Activated naive CD4-positive, alpha-beta T cell (primary cell): ENCODE data around the gene ARSG.
"Not testable (repeated sequence)": the region's sequence is repeated elsewhere in the genome, so short reads cannot be mapped to it uniquely, and the experiment has no call there.

Experiments
- DNase-seq, 4 experiments: peaks; one replicate each; lab custom pipeline; 2025; lab: John Stamatoyannopoulos, UW

ARSG gene

DNA sequence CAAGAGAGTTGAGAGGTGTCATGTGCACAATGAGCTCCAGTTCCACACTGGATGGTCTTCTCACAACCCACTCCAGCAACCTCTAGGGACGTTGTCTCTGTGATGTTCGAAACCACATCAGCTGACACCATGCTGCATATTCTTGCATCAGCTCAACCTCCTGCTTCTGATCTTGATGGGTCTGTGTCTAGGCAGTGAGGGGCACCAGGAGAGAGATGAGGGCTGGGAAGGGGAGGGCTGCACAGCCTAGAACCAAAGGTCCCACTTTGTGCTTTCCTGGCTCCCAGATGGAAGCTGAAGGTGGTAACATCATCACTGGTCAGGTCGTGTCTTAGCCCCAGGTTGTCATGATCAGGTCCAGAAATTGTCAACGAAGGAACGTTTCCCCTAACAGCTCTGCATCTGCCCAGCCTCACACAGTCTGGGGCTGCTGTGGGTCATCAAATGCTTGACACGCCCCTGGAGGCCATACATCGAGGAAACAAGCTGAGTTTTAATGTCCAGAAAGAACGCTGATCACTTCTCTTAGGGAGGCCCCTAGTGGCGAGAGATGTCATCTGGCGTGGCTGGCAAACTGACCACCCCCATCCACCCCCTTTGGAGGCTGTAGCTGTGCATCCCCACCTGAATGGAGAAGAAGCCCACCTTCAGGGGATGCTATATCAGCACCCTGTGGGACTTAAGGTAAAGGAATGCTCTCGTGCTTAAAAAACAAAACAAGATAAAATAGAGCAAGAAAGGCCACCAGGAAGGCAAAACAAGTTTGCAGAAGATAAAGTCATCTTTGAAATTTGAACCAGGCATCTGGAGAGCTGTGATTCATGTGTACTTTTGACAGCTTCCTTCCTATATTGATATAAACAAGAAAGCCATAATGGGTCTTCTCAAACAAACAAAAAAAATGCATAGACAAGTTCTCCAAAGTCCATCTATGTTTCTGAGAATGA lies 107.7 kb downstream of the ARSG start:
- no peak for DNase-seq

DNA sequence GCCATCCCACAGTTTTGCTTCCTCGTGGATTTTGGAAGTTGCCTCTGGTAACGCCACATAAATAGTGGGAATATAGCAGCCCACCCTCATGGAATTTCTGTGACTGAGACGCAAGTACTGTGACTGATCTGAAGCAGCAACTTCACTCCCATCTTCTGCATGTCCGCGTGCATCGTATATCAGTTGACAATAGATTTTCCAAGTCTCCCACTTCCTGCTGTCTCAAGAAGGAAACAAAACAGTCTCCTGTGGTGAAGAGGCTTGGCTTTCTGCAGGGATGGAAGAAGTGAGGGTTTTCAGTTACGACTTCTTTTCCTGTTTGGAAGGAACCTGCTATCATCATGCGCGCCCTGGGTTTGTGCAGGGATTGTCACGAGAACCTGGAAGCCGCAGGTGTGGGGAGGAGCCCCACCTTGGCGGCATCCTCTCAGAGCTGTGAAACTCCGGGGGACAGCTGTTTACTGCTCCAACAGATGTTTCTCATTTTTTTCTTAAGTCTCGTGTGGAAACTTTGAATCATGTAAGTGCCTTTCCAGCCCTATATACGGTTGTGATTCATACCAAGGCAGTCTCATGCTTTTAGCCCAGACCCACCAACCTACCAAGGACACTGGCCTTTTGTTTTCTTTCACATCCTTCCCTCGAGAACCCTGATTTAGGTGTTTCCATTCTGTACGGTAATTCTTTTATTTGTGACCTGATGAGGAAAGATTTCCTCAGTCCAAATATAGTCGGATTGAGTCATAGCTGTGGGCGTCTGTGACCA lies 108.5 kb downstream of the ARSG start:
- no peak for DNase-seq

DNA sequence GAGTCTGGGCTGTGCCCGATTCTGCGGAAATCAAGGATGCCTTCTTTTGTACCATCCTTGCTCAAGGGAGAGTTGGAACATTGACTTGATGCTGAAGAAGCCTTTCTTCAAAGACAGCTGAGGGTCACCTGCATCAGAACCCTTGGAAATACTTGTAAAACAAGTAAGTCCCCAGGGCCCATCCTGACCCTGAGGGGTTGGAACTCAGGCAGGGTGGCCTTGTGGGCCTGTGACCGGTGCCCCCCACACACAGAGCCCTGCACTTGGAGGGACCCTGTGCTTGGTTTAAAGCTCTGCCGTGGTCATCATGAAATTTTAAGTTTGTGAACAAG lies 109.1 kb downstream of the ARSG start:
- DNase-seq = no peak

DNA sequence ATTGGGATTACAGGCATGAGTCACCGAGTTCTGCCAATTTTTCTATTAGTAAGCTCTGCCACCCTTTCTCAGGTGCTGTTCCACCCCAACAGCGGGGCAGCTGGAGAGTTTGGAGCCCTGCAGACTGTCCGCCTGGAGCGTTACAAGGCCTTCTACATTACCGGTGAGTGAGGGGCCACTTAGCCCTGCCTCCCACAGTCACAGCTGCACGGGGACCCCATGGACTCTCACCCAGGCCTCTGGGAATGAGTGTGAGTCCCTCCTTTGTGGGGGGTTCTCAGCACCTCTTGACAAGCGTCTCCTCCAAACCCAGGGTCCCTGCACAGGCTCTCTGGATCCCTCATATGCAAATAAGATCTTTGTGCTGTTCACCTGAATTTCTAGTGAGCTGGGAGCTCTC lies 110.0 kb downstream of the ARSG start:
- DNase-seq = no peak

DNA sequence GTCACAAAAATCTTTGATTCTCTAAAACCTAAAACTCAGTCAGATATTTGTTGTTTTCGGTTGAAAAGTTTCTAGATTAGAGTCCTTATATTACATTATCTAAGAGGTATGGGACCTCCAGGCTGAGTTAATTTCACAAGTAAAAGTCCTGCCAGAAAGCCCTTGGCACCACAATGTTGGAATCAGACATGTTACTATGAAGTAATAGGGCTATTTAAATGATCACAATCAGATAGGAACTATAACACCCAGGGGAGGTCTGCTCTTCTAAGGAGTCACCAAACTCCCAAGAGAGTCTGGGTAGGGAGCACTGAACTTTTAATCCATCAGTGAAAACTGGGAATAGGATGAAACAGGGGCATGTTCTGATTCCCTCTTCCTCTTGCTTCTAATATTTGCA lies 111.8 kb downstream of the ARSG start:
- DNase-seq = no peak

DNA sequence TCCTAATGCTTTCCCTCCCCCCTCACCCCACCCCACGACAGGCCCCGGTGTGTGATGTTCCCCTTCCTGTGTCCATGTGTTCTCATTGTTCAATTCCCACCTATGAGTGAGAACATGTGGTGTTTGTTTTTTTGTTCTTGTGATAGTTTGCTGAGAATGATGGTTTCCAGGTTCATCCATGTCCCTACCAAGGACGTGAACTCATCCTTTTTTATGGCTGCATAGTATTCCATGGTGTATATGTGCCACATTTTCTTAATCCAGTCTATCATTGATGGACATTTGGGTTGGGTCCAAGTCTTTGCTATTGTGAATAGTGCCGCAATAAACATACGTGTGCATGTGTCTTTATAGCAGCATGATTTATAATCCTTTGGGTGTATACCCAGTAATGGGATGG lies 112.5 kb downstream of the ARSG start:
- DNase-seq = not testable (repeated sequence)

DNA sequence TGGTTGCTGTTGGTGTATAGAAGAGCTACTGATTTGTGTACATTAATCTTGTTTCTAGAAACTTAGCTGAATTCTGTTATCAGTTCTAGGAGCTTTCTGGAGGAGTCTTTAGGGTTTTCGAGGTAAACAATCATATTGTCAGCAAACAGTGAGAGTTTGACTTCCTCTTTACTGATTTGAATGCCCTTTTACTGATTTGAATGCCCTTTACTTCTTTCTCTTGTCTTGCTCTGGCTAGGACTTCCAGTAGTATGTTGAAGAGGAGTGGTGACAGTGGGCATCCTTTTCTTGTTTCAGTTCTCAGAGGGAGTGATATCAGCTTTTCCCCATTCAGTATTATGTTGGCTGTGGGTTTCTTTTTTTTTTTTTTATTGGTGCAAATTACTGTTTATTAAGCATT lies 116.4 kb downstream of the ARSG start:
- not testable (repeated sequence) for DNase-seq

DNA sequence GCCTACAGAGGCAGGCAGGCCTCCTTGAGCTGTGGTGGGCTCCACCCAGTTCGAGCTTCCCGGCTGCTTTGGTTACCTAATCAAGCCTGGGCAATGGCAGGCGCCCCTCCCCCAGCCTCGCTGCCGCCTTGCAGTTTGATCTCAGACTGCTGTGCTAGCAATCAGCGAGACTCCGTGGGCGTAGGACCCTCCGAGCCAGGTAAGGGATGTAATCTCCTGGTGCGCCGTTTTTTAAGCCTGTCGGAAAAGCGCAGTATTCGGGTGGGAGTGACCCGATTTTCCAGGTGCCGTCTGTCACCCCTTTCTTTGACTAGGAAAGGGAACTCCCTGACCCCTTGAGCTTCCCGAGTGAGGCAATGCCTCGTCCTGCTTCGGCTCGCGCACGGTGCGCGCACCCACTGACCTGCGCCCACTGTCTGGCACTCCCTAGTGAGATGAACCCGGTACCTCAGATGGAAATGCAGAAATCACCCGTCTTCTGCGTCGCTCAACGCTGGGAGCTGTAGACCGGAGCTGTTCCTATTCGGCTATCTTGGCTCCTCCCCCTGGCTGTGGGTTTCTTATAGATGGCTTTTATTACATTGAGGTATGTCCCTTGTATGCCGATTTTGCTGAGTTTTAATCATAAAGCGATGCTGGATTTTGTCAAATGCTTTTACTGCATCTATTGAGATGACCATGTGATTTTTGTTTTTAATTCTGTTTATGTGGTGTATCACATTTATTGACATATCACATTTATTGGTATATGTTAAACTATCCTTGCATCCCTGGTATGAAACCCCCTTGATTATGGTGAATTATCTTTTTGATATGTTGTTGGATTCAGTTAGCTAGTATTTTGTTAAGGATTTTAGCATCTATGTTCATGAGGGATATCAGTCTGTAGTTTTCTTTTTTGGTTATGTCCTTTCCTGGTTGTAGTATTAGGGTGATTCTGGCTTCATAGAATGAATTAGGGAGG lies 122.6 kb downstream of the ARSG start:
- peak in 1 of 4 experiments; percentile 39 for DNase-seq

DNA sequence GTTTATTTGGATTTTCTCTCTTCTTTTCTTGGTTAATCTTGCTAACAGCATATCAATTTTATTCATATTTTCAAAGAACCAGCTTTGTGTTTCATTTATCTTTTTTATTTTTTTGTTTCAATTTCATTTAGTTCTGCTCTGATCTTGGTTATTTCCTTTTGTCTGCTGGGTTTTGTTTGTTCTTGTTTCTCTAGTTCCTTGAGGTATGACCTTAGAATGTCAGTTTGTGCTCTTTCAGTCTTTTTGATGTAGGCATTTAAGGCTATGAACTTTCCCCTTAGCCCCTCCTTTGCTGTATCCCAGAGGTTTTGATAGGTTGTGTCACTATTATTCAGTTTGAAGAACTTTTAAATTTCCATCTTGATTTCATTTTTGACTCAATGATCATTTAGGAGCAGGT lies 123.6 kb downstream of the ARSG start:
- DNase-seq = not testable (repeated sequence)

DNA sequence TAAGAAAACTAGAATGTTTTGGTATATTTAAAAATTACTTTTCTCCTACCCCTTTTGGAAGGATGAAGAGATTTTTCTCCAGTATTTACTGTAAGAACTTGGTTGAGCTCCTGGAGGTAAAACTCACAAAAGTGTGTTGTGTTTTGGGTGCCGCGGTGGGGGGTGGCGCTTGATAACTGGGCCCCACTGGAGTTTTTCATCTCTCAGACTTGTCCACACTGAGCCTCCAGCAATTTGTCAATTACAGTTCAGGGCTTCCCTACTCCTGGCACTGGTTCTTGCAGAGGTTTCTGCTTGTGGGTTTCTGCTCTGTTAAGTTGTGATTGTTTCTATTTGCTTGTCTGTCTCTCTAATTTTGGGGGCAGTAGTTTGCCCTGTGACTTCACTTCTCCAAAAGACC lies 126.0 kb downstream of the ARSG start:
- no peak for DNase-seq

DNA sequence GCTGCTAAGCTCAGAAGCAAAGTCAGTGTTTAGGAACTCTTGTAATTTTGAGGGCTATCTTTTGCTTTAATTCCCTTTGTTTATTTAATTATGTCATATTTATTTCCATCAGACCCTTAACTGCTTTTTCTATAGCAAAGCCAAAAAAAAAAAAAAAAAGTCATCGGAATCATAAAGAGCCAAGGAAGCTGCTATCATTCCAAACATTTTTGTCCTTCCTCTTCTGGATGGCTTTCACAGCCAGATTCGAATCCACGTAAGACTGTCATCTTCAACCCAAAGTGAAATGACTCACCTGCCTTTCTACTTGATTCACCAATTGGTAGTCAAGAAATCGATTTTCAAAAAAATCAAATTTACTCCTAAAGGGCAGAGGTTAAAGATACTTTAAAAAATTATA lies 127.6 kb downstream of the ARSG start:
- DNase-seq = no peak

DNA sequence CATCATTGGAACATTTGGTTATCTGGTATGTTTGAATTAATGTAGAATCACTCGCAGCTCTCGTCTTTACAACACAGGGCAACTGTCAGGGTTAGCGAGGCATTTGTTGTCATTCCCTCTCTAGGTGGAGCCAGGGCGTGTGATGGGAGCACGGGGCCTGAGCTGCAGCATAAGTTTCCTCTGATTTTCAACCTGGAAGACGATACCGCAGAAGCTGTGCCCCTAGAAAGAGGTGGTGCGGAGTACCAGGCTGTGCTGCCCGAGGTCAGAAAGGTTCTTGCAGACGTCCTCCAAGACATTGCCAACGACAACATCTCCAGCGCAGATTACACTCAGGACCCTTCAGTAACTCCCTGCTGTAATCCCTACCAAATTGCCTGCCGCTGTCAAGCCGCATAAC lies 128.8 kb downstream of the ARSG start:
- DNase-seq = no peak

DNA sequence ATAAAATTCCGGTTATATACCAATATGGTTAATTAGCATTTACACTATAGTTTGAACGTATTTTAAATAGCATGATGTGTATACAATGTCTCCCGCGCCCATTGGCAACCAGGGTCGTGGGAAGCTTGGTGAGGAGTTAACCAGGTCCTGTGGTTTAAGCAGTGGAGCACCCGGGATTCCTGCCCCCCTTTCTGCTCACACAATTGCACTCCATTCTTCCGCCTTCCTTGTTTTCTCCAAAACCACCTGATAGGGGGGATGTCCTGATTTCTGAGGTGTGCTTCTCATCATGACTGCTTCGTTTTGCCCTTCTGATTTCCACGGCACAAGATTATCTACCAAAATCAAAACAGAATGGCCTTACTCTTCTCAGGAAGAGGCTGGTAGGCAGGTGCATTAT lies 130.2 kb downstream of the ARSG start:
- DNase-seq = no peak

DNA sequence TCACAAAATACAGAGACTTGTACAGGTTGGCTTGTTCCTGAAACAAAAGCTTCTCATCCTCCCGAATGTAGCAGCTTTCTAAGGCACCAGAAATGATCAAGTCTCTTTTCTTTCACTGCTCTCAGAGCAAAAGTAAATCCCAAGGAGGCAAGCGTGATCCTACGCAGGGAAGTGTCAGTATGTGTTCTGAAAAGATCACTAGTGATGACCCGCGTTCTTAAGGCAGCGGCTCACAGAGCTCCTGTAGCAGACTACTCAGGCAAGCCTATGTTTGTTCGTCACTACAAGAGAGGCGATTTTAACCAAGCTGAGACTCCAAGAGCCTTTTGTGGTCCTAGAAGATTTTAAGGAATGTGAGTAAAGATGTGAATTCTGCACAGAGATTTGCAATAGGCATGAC lies 131.5 kb downstream of the ARSG start:
- DNase-seq = no peak

DNA sequence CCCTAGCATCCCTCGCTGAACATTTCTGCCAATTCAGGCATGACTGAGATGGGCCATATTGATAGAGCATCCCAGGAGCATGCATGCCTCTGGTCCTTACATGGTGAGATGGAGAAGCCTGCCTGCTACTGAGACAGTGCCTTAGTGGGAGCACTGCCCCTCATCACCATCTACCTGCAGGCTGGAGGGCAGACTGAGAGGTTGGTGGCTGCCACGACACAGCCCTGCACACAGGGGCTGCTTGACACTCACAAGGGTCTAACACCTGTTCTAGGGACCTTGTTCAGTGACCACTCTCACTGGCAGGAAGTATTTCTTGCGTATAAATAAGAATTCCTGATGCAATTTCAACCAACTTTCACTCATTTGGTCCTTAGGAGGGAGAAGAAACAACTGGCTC lies 132.0 kb downstream of the ARSG start:
- DNase-seq = no peak

DNA sequence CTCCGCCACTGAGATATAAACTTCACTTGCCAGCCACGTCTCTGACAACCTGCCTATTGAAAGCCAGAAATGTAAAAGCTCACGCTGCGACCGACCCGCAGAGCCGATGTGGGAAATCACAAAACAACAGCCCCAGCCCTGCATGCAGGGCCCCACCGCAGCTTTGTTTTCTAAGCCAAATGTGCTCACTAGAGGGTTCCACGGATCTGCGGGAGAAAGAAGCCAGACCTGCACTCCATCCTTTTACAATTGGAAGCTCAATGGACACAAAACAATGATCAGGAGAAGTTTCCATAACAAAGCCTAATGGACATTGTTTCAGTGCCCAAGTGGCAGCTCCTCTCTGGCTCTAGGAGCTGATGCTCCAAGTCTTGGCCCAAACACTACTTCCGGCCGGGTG lies 132.9 kb downstream of the ARSG start:
- no peak for DNase-seq

DNA sequence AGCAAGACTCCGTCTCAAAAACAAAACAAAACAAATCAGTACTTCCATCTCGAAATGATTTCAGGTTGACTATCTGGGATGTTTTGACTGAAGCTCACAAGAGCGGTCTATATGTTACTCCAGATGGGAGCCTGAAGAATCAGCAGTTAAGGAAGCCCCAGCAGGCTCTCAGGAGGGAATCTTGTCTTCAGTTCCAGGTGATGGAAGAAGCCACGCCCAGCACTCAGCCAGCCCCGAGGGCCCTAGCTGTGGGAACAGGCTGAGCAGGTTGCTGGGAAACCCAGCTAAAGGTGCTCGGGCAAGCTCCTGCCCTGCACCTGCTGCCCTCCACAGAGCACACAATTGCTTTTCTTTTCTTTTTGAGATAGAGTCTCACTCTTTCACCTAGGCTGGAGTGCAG lies 133.6 kb downstream of the ARSG start:
- no peak for DNase-seq

DNA sequence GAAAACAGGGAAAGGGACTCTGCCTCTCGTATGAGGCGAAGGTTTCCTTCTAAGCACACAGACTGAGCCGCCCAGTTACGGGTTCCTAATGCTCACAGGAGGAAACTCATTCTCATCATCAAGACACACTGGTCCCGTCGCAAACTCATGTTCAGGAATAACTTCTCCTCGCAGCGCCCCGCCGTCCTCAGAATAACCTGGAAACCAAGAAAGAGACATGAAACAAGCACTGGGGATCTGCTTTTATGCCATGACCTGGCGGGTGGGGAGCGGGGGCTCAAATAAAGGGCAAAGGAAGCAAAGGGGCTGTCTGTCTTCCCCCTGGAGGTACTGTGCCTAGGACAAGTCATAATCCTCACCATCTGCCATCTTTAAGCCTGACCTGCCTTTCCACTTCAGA lies 134.7 kb downstream of the ARSG start:
- DNase-seq = no peak

DNA sequence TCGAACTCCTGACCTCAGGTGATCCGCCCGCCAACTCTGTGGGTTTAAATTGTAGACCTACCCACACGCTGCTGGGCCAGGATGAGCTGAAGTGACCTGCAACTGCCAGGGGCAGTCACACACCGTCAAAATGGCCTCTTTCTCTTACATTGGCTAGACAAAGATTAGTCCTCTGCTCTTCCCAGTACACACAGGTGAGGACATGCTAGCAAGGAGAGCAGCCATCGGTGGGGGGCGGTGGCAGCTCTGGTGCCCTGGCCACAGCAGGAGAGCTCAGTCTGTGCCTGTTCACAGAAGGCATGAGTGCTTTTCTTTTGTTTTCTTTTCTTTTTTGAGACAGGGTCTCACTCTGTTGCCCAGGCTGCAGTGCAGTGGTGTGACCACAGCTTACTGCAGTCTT lies 136.3 kb downstream of the ARSG start:
- no peak for DNase-seq

DNA sequence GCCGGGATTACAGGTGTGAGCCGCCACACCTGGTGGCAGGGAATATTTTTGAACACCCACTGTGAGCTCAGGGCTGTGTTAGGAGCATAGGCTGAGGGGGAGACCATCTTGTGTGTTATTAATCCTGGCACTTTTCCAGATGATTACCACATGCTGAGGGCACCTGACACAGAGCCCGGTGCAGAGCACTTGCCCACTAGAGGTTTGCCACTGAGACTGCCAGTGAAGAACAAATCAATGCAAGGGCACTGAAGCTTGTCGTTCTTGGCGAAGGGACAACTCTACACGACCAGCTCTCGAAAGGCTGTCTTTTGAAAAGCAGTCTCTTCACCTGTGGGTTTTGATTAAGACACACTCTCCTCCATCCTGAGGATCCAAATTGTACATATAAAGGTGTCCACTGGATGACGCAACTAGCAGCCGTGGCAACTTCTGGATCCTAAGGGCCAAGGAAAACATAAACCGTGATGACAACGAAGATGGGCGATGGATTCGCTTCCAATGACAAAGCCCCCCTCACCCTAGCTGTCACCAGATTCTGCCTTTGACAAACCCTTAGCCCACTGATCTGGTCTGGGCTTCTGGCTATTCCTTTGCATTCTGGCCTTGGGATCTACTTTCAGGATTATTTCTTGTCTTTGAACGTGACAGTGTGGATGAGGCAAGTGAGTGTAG lies 137.3 kb downstream of the ARSG start:
- DNase-seq = no peak

DNA sequence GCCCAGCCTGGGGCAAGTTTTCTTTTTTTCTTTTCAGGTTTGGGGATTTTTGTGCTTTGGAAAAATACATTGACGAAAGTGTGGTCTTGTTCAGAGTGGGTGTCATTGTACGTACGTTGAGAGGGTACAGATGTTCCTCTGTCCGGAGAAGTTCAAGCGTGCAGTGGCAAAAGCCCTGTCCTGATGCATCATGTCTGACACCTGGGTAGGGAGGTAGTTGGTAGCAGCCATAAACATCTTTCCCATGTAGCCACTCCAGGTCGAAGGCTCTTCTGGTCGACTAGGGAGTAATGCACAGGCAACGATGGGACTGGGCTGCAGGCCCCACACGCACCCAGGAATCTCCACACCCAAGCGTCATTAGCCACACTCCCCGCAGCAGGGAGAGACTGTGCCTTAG lies 138.6 kb downstream of the ARSG start:
- no peak for DNase-seq
